ENCODE data around the gene SLC6A16. TPM values are rescaled to one million over a fixed set of nuclear protein-coding genes. Genes with fewer than 3 reads are reported as not detected.
"Not testable (repeated sequence)": the region's sequence is repeated elsewhere in the genome, so short reads cannot be mapped to it uniquely, and the experiment has no call there.

SLC6A16 gene
- total and polyA plus RNA-seq, 2 of the 8 experiments (the other 6 are each of a cell fraction or from before 2014, with no cell fraction given) = 1.1 to 1.5 TPM

DNA sequence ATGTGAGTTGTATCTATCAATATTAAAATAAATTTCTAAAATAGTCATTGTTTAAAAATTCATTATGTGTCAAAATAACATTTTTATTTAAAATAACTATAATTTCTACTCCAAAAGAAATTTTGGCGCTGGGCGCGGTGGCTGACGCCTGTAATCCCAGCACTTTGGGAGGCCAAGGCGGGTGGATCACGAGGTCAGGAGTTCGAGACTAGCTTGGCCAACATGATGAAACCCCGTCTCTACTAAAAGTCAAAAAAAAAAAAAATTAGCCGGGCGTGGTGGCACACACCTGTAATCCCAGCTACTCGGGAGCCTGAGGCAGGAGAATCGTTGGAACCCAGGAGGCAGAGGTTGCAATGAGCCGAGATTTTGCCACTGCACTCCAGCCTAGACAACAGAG, 765 bp upstream of the SLC6A16 start:
- ChIA-PET CTCF (ENCODE audit: partially characterized antibody) (interaction anchor here (0.6 to 3.1 kb wide), 5 partner anchors 11 to 99 kb away, joined by 3 to 11 read pairs (median 3); no protein-coding TSS in a partner anchor), POLR2A (ENCODE audit: partially characterized antibody) (interaction anchor here (0.8 to 1.4 kb wide), 2 partner anchors 13 to 17 kb away, joined by 3 read pairs; no protein-coding TSS in a partner anchor)
- not testable (repeated sequence) for H2AK5ac ChIP-seq (ENCODE audit: low read depth, low read length); H4K20me1 ChIP-seq (replicated peaks in 1 of 2; ENCODE audit: control insufficient read depth in 1 of 2, insufficient read depth in 2 of 2, low read length in 2 of 2); H3K4ac ChIP-seq (replicated peaks; ENCODE audit: insufficient read length, low read depth, low read length); DNase-seq (ENCODE audit: low read depth in 1 of 2, low spot score in 2 of 2); H3K4me3 ChIP-seq (ENCODE audit: extremely low read depth in 1 of 4, insufficient read depth in 2 of 4, low read depth in 3 of 4, low read length in 4 of 4); H3K79me2 ChIP-seq (ENCODE audit: control insufficient read depth in 1 of 2, insufficient read depth in 2 of 2, low read length in 2 of 2); H3K23me2 ChIP-seq (ENCODE audit: low read depth, low read length); H2BK20ac ChIP-seq (ENCODE audit: low read length); H3K56ac ChIP-seq (replicated peaks; ENCODE audit: insufficient read length, low read depth, low read length); H2BK120ac ChIP-seq (replicated peaks; ENCODE audit: low read depth, low read length); H3K27me3 ChIP-seq (replicated peaks in 1 of 4; ENCODE audit: control insufficient read depth in 3 of 4, extremely low read depth in 1 of 4, insufficient read depth in 3 of 4, low read length in 3 of 4); H3K18ac ChIP-seq (ENCODE audit: extremely low read depth, low read length); H3K36me3 ChIP-seq (ENCODE audit: control insufficient read depth in 2 of 4, insufficient read depth in 4 of 4, low read length in 3 of 4); FAIRE-seq; H4K5ac ChIP-seq (ENCODE audit: insufficient read length, low read depth, low read length); H4K91ac ChIP-seq (replicated peaks; ENCODE audit: insufficient read length, low read length); H3K14ac ChIP-seq (ENCODE audit: insufficient read length); H2AFZ ChIP-seq (ENCODE audit: low read length); H3K23ac ChIP-seq (ENCODE audit: insufficient read length); H2BK12ac ChIP-seq (ENCODE audit: low read depth, low read length); H2BK5ac ChIP-seq (ENCODE audit: low read depth, low read length); H3K79me1 ChIP-seq (ENCODE audit: low read depth, low read length); H3K4me1 ChIP-seq (replicated peaks in 1 of 4; ENCODE audit: control insufficient read depth in 3 of 4, insufficient read depth in 4 of 4, low read length in 3 of 4); H3K9ac ChIP-seq (replicated peaks in 1 of 4; ENCODE audit: extremely low read depth in 1 of 4, low read depth in 3 of 4, low read length in 3 of 4); H3K27ac ChIP-seq (ENCODE audit: low read depth, low read length); H3K9me3 ChIP-seq (ENCODE audit: insufficient read depth in 2 of 2, low read depth in 1 of 2, low read length in 1 of 2); H2BK15ac ChIP-seq (ENCODE audit: low read length); H4K8ac ChIP-seq (ENCODE audit: extremely low read depth, insufficient read depth, low read length); H3K4me2 ChIP-seq (ENCODE audit: insufficient read depth in 1 of 2, low read depth in 2 of 2, low read length in 2 of 2)
- WGBS, 2 experiments (ENCODE audit: extremely low coverage in 1 of 2, insufficient coverage in 1 of 2, insufficient read length in 1 of 2, insufficient replicate concordance in 2 of 2, low coverage in 1 of 2, low lambda C conversion rate in 2 of 2, missing lambda C conversion rate in 1 of 2) = 92% methylated on average over 13 of the region's 13 CpGs; no CpG with 5 or more reads in 1 of the 2 experiments

Measured in H1 (cell line).